Panc1 (cell line): ENCODE results near the gene GNAS. TPM values are rescaled to one million over a fixed set of nuclear protein-coding genes. Genes with fewer than 3 reads are reported as not detected.

Experiments
- ATAC-seq: fragments of 200-7000 bp; cut with Tn5 transposase; 2 replicates; pipeline ENCODE4 v1.9.1; 2020; ENCODE audit warnings: mild to moderate bottlenecking, moderate library complexity
- BruUV-seq: library from RNA; stranded (reverse); fragments of 400-500 nt; replicated peaks from 2 replicates; lab custom pipeline; 2021; lab: Mats Ljungman, UMichigan
- CTCF ChIA-PET: fragments of 300-600 bp; sonication (Branson Sonifier 250); formaldehyde crosslinking; loops from one replicate; lab custom pipeline; 2022; ENCODE audit warnings: antibody characterized with exemption; lab: Charles Lee
- POLR2A ChIA-PET: fragments of 300-600 bp; sonication (Branson Sonifier 250); formaldehyde crosslinking; loops from one replicate; lab custom pipeline; 2022; ENCODE audit warnings: antibody characterized with exemption; lab: Charles Lee
- DNase-seq: peaks from one replicate; pipeline ENCODE4 v3.0.0-alpha.2; 2010; ENCODE audit warnings: low read depth, low spot score
- H3K27ac ChIP-seq: 2 replicates; pipeline ENCODE4 v1.5.1; 2011; ENCODE audit warnings: mild to moderate bottlenecking, low read length, inconsistent platforms
- H3K27me3 ChIP-seq: fragments of 200-500 bp; sonication (Bioruptor generic); 2 replicates; pipeline ENCODE4 v1.6.0; 2014; ENCODE audit warnings: low read length, inconsistent platforms; ENCODE audit not compliant: control insufficient read depth, insufficient read depth
- H3K36me3 ChIP-seq: fragments of 200-500 bp; sonication (Bioruptor generic); 2 replicates; pipeline ENCODE4 v1.5.1; 2014; ENCODE audit warnings: inconsistent platforms, mild to moderate bottlenecking, low read length, moderate library complexity; ENCODE audit not compliant: control insufficient read depth, insufficient read depth
- H3K4me1 ChIP-seq: 2 replicates; pipeline ENCODE4 v1.5.1; 2011; ENCODE audit warnings: inconsistent platforms, mild to moderate bottlenecking, low read length, moderate library complexity; ENCODE audit not compliant: control insufficient read depth, insufficient read depth
- H3K4me3 ChIP-seq, 2 experiments: 2 replicates each; pipeline ENCODE4 v1.5.1; 2011 to 2012; ENCODE audit warnings: low read depth in 2 of 2, low read length in 2 of 2, mild to moderate bottlenecking in 2 of 2, inconsistent platforms in 1 of 2, moderate library complexity in 1 of 2
- H3K9me3 ChIP-seq: fragments of 200-500 bp; sonication (Bioruptor generic); 2 replicates; pipeline ENCODE4 v1.5.1; 2014; ENCODE audit warnings: low read depth, mild to moderate bottlenecking, inconsistent platforms, low read length, moderate library complexity; ENCODE audit not compliant: control insufficient read depth, insufficient read depth
- CTCF ChIP-seq: fragments of 450-650 bp; IDR thresholded peaks from 2 replicates; pipeline ENCODE4 v1.5.1; 2017; ENCODE audit warnings: mild to moderate bottlenecking
- POLR2AphosphoS5 ChIP-seq: IDR thresholded peaks from 2 replicates; pipeline ENCODE4 v1.6.1; 2012; ENCODE audit warnings: mild to moderate bottlenecking, low read depth, low read length, moderate library complexity
- REST ChIP-seq, 2 experiments: IDR thresholded peaks; 2 replicates each; pipeline ENCODE4 v1.6.1; 2011 to 2012; ENCODE audit warnings: low read depth in 2 of 2, control low read depth in 1 of 2, low read length in 1 of 2, mild to moderate bottlenecking in 1 of 2, moderate library complexity in 1 of 2; ENCODE audit not compliant: insufficient read depth in 1 of 2
- SIN3A ChIP-seq: IDR thresholded peaks from 2 replicates; pipeline ENCODE4 v1.6.1; 2012; ENCODE audit warnings: low read depth, mild to moderate bottlenecking, low read length, moderate library complexity, borderline replicate concordance; ENCODE audit not compliant: insufficient read depth
- TCF7L2 ChIP-seq: IDR thresholded peaks from 2 replicates; pipeline ENCODE4 v1.6.1; 2011; ENCODE audit warnings: mild to moderate bottlenecking, low read depth, low read length, inconsistent platforms
- in situ Hi-C: cut with HindIII; loops from 2 replicates; pipeline ENCODE4 v1.10.0; 2016; ENCODE audit warnings: low sequenced_read_pairs, low pct_unique_long_range_greater_than_20kb
- intact Hi-C: fragments of 100-400 bp; cut with micrococcal nuclease; formaldehyde crosslinking; loops from one replicate; pipeline ENCODE4 v1.10.0; 2022; ENCODE audit not compliant: unreplicated experiment
- total RNA-seq: library from RNA; stranded (reverse); gene quantifications from one replicate; pipeline ENCODE4 v1.2.1, GENCODE V29; 2021; ENCODE audit not compliant: unreplicated experiment

The GNAS gene
- total RNA-seq, 1 experiment from 2014 or later = 756 TPM

- Histone ChIP-seq H3K4me3 (no peak overlapping the region), H3K36me3 (peaks cover 56% of the 10 kb centered on the region), H3K4me1 (no peaks in the 10 kb centered on the region; the same call in 1 of the 2 replicates), H3K9me3 (no peaks in the 10 kb centered on the region), H3K27me3 (no peaks in the 10 kb centered on the region), H3K27ac (no peak overlapping the region)
- CTCF ChIA-PET = no interaction called here
- TF ChIP-seq TCF7L2 (no peak), POLR2AphosphoS5 (no peak), REST (IDR thresholded peaks at IDR 0.05; ENCODE audit: insufficient read depth in 1 of 2, low read depth in 2 of 2, low read length in 1 of 2) (no peak), CTCF (no peak), SIN3A (no peak)
- ATAC-seq (no peak), DNase-seq (no peak)
- no TSS peak for BruUV-seq
- intact Hi-C loops = no loop called here
- POLR2A ChIA-PET = no interaction called here
- in situ Hi-C loops = no loop called here
These were observed 56.4 kb downstream of the GNAS start for GRCh38 chr20:58908941-58909340.

- Histone ChIP-seq H3K36me3 (peaks cover 51% of the 10 kb centered on the region), H3K4me1 (no peaks in the 10 kb centered on the region; the same call in 1 of the 2 replicates), H3K27me3 (no peaks in the 10 kb centered on the region), H3K9me3 (no peaks in the 10 kb centered on the region), H3K4me3 (no peak overlapping the region), H3K27ac (no peak overlapping the region)
- BruUV-seq = no TSS peak
- TF ChIP-seq REST (IDR thresholded peaks at IDR 0.05; ENCODE audit: insufficient read depth in 1 of 2, low read depth in 2 of 2, low read length in 1 of 2) (no peak), TCF7L2 (no peak), SIN3A (no peak), CTCF (no peak), POLR2AphosphoS5 (no peak)
- ChIA-PET CTCF (no interaction called here), POLR2A (no interaction called here)
- ATAC-seq (no peak), DNase-seq (no peak)
- in situ Hi-C loops = no loop called here
- intact Hi-C loops = no loop called here
These were observed 57.1 kb downstream of the GNAS start for GRCh38 chr20:58909585-58909984.
